Measurements from ENCODE around the gene ADGRA3.

DNA sequence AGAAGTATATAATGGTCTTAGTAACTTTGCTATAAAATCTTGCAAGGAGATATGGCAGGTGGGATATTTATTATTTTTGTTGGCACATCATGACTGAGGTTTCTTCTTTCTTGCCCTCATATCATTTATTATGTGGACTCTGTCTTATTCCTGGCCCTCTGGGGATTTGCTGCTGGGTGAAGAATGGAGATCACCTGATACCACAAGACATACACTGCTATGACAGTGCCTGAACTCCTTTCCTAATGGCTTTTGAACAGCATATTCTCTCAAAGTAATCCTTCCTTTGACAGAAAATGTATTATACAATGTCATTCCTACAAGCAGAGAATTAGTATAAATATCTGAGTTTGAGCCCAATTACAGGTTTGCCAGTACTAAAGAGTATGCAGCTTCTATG lies 22.0 kb upstream of the ADGRA3 start:
- TF ChIP-seq POLR2AphosphoS5 (IDR thresholded peaks at IDR 0.05): no peak
- TF ChIP-seq, protein P1, sequence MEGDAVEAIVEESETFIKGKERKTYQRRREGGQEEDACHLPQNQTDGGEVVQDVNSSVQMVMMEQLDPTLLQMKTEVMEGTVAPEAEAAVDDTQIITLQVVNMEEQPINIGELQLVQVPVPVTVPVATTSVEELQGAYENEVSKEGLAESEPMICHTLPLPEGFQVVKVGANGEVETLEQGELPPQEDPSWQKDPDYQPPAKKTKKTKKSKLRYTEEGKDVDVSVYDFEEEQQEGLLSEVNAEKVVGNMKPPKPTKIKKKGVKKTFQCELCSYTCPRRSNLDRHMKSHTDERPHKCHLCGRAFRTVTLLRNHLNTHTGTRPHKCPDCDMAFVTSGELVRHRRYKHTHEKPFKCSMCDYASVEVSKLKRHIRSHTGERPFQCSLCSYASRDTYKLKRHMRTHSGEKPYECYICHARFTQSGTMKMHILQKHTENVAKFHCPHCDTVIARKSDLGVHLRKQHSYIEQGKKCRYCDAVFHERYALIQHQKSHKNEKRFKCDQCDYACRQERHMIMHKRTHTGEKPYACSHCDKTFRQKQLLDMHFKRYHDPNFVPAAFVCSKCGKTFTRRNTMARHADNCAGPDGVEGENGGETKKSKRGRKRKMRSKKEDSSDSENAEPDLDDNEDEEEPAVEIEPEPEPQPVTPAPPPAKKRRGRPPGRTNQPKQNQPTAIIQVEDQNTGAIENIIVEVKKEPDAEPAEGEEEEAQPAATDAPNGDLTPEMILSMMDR (IDR thresholded peaks at IDR 0.05): no peak

All from upper lobe of left lung (tissue), 4 donors.